ENCODE measurements around the gene AFF3.

AFF3 gene

GRCh38 chr2:99824758-99825157 lies 317.6 kb downstream of the AFF3 start:
- DNase-seq (ENCODE audit: low read depth), result no peak

- DNase-seq (ENCODE audit: low read depth), result no peak
These were observed 319.7 kb downstream of the AFF3 start for GRCh38 chr2:99822474-99823207.

- no peak for DNase-seq (ENCODE audit: low read depth)
These were observed 320.4 kb downstream of the AFF3 start for GRCh38 chr2:99821984-99822383.

DNA sequence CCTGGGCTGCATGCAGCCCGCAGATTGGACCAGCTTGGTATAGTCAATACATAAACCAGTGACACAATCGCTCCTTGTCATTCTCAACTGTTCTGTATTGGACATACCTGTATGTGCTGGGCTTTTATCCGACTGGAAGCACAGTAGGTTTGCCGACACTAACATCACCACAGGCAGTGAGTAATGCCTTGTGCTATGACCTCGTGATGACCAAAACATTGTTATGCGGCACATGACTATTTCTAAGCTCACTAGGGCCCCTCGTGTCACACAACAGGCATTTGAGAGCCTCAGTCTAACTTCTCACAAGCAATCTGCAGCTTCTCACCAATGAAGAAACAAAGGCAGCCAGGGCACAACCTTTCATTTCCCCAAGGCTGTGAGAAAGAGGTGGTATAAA lies 320.8 kb downstream of the AFF3 start:
- no peak for DNase-seq (ENCODE audit: low read depth)

- DNase-seq (ENCODE audit: low read depth), result no peak
These were observed 321.4 kb downstream of the AFF3 start for GRCh38 chr2:99821039-99821438.

- DNase-seq (ENCODE audit: low read depth), result no peak
These were observed 322.6 kb downstream of the AFF3 start for GRCh38 chr2:99819766-99820165.

- DNase-seq (ENCODE audit: low read depth), result no peak
These were observed 323.5 kb downstream of the AFF3 start for GRCh38 chr2:99818842-99819241.

GRCh38 chr2:99816908-99817307 lies 325.5 kb downstream of the AFF3 start:
- DNase-seq (ENCODE audit: low read depth), result no peak

- DNase-seq (ENCODE audit: low read depth), result no peak
These were observed 330.0 kb downstream of the AFF3 start for GRCh38 chr2:99812426-99812825.

GRCh38 chr2:99811544-99811943 lies 330.8 kb downstream of the AFF3 start:
- no peak for DNase-seq (ENCODE audit: low read depth)

DNA sequence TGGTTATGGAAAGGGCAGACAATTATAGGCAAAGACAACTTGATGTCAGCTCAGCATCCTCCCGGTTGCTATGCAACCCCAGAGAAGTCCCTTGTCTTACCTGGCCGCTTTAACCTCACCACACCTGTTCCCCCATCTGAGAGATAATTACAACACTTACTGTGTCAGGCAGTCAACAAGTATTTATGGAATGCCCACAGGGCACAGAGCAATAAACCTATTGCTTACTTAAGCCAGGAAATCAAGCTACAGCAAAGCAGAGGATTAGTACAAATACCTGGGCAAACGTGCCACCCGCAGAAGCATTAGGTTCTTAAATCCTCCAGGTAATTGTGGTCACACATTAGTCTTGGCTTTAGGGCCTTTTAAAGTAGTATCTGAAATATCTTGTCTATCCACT lies 332.2 kb downstream of the AFF3 start:
- no peak for DNase-seq (ENCODE audit: low read depth)

DNA sequence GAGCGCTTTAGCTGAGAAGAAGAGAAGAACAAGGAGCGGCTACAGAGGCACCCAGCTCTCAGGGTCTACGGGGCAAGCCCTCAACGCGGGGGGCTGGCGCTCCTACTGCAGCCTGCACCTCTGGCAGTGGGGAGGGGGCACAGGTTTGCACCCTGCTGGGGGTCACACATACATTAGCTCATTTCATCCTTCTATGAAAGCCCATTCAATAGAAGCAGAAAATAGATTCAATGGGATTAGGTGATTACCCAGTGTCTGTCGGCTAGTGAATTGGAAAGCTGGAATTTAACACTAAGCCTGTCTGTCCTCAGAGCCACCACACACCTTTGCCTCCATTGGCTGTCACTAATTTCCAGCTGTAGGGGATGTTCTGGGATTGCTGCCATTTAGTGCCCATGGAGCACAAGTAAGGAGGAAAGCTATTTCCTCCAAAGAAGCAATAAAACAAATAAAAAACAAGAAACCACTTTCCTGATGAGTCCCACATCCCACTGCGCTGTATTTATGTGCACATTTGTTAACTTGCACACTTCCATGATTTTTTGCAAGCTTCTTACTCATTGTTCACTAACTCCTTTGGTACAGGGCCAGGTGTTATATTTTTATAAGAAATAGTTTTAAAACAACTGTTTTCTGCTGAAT lies 333.0 kb downstream of the AFF3 start:
- no peak for DNase-seq (ENCODE audit: low read depth)

DNA sequence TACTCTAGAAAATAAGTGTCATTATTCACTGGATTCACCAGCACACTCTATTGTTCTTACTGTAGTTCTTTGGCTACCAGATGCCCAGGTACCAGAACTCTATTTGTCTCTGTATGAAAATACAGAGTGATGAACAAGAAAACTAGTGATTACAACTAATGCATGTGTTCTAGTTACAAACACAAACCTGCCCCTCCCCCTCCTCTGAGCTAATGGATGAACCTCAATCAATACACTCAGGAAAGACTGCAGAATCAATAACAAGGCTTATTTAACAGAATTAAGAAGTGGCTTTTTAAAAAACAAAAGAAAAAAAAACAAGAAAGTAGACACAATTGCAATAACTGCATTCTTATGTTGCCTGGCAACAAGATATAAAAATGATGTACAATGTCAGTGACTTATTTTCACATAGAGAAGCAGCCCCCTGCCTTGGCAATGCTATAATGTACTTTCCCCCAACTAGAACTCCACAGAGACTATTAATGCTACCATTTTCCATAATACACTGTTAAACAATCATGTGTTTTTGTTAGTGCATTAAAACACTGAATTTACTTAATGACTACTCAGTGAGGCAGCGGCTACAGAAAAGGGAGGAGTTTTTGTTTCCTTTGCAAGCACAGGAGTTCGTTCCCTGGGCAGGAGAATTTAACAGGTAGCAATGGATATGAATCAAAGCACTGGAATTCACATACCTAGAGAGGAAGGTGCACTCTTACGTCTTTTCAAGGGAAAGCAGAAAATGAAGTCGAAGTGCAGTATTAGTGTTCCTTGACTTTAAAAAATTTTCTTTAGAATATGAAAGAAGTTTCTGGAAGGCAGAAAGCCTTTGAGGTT lies 333.8 kb downstream of the AFF3 start:
- DNase-seq (ENCODE audit: low read depth), result no peak

GRCh38 chr2:99806758-99807157 lies 335.6 kb downstream of the AFF3 start:
- peak; percentile 20 for DNase-seq (ENCODE audit: low read depth)

DNA sequence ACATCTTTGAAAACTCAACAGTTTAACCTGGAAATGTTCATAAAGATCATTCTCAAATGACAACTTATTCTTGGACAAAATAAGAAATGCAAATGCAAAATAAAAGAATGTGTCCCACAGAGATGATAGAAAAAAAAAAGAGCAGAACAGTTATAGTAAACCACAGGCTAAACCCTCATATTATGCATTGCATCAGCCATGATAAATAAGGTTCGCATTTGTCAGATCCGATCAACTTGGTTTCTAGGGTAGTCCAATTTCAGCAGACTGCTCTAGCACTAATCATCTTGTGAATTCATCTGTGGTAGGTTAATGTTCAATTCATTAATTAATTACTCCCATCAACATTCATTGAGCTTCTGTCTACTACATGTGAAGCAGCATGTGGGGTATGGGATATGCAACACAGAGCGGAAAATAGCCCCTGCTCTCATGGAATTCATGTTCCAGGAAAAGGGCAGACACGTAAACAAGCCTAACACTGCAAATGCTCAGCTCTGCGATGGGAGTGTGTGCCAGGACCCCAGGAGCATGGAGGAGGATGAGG lies 336.4 kb downstream of the AFF3 start:
- no peak for DNase-seq (ENCODE audit: low read depth)

DNA sequence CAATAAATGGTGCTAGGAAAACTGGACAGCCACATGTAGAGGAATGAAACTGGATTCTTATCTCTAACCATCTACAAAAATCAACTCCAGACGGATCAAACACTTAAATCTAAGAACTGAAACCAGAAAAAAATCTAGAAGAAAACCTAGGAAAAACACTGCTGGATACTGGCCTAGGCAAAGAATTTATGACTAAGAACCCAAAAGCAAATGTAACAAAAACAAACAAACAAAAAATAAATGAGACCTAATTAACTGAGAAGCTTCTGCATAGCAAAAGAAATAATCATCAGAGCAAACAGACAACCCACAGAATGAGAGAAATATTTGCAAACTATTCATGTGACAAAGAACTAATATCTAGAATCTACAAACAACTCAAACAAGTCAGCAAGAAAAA lies 338.5 kb downstream of the AFF3 start:
- DNase-seq (ENCODE audit: low read depth), result no peak

DNA sequence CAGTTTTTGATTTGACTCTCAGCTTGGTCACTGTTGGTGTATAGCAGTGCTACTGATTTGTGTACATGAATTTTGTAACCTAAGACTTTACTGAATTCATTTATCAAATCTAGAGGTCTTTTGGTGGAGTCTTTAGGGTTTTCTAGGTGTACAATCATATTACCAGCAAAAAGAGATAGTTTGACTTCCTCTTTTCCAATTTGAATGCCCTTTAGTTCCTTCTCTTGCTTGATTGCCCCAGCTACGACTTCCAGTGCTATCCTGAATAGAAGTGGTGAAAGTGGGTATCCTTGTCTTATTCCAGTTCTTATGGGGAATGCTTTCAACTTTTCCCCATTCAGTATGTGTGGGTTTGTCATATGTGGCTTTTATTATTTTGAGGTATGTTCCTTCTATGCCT lies 339.7 kb downstream of the AFF3 start:
- DNase-seq (ENCODE audit: low read depth), result no peak

- no peak for DNase-seq (ENCODE audit: low read depth)
These were observed 341.0 kb downstream of the AFF3 start for GRCh38 chr2:99801327-99801901.

- DNase-seq (ENCODE audit: low read depth), result no peak
These were observed 344.9 kb downstream of the AFF3 start for GRCh38 chr2:99797475-99797874.

DNA sequence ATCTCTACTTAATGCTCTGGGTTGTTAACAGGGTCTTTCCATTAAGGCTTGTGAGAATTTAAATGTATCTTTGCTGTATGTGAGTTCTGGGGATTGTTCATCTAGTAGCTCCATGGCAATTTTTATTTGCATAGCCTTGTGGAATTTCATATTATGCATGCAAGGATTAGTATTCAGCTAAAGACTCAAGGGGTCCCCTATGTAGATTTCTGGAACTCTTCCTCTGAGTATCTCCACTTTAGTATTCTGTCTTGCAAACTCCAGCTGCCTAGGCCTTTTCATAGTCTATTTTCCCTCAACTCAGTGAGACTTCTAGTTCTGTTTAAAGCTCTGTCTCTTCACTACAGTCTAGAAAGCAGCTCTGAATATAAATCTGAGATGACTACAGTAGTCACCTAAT lies 348.0 kb downstream of the AFF3 start:
- DNase-seq (ENCODE audit: low read depth), result no peak

GRCh38 chr2:99793022-99793421 lies 349.4 kb downstream of the AFF3 start:
- no peak for DNase-seq (ENCODE audit: low read depth)

DNA sequence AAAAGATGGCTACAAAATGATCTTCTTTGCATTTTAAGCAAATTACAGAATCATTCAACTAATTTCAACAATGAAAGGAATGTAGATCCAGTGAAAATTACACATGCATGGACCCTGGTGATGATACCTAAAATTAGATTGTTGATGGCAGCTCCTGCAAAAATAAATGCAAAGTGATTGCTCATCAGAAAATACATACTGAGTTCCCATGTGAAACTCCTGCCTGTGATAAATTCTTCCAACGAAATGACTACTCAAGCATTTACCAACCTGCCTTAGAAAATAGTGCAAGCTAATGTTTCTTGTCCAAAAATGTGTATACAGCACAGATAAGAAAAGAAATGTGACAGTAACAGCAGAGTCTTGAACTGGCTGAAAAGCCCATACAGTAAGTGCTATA lies 352.5 kb downstream of the AFF3 start:
- DNase-seq (ENCODE audit: low read depth), result no peak
